Thoracic aorta (tissue), 2 donors: ENCODE results near the gene CHD1L. TPM values are rescaled to one million over a fixed set of nuclear protein-coding genes. Genes with fewer than 3 reads are reported as not detected.

Experiments
- ATAC-seq: fragments of 150-250 bp; one replicate; pipeline ENCODE4 v1.8.0; 2017; ENCODE audit warnings: low read depth; ENCODE audit not compliant: insufficient number of reproducible peaks, low FRiP score
- DNase-seq: peaks from one replicate; pipeline ENCODE4 v3.0.0-alpha.2; 2020; ENCODE audit warnings: low spot score
- H3K27ac ChIP-seq, 2 donors: fragments of 200-600 bp; sonication (generic); 1 replicate in 1 of 2; 2 replicates in 1 of 2; pipeline ENCODE4 v1.5.1; 2016; ENCODE audit warnings: mild to moderate bottlenecking in 2 of 2, moderate library complexity in 2 of 2
- H3K27me3 ChIP-seq: fragments of 200-600 bp; sonication (generic); replicated peaks from 2 replicates; pipeline ENCODE4 v1.6.0; 2016; ENCODE audit warnings: mild to moderate bottlenecking; ENCODE audit not compliant: insufficient read depth
- H3K36me3 ChIP-seq: fragments of 200-600 bp; sonication (generic); one replicate; pipeline ENCODE4 v1.5.1; 2016
- H3K4me1 ChIP-seq, 2 donors: fragments of 200-600 bp; sonication (generic); 1 replicate in 1 of 2; 2 replicates in 1 of 2; pipeline versions ENCODE4 v1.5.1 to v1.6.0; 2016; ENCODE audit warnings: low read depth in 2 of 2, mild to moderate bottlenecking in 1 of 2; ENCODE audit not compliant: control insufficient read depth in 1 of 2
- H3K4me3 ChIP-seq: fragments of 200-600 bp; sonication (generic); 2 replicates; pipeline ENCODE4 v1.5.1; 2016; ENCODE audit warnings: mild to moderate bottlenecking
- H3K9me3 ChIP-seq: fragments of 200-600 bp; sonication (generic); 2 replicates; pipeline ENCODE4 v1.5.1; 2016
- CTCF ChIP-seq: fragments of 200-600 bp; sonication (generic); IDR thresholded peaks from one replicate; pipeline ENCODE4 v1.5.1; 2019; ENCODE audit warnings: antibody characterized with exemption
- total RNA-seq, 2 donors: library from RNA; depleted of rRNA; stranded (reverse); fragments of >200 nt; gene quantifications; one replicate each; pipeline versions ENCODE4 v1.1.0 to v1.2.3, GENCODE V29; 2016

Gene CHD1L
- total RNA-seq, 2 donors from 2014 or later = 36.6 to 50.8 TPM

- no peak overlapping the region for H3K27ac ChIP-seq
- H3K36me3 ChIP-seq = peaks cover 3% of the 10 kb centered on the region
- no peak for TF ChIP-seq CTCF
- no peaks in the 10 kb centered on the region for H3K4me1 ChIP-seq
- H3K4me3 ChIP-seq = no peak overlapping the region
- H3K27me3 ChIP-seq = no peaks in the 10 kb centered on the region
- ATAC-seq (no peak), DNase-seq (no peak)
- no peaks in the 10 kb centered on the region for H3K9me3 ChIP-seq
Measured at GRCh38 chr1:147213271-147213670, 29.2 kb upstream of the CHD1L start.

GRCh38 chr1:147214325-147214724, 28.2 kb upstream of the CHD1L start:
- no peak for TF ChIP-seq CTCF

GRCh38 chr1:147214842-147215539, 27.5 kb upstream of the CHD1L start:
- no peak overlapping the region for H3K4me3 ChIP-seq
- H3K27ac ChIP-seq = no peak overlapping the region
- no peaks in the 10 kb centered on the region for H3K4me1 ChIP-seq
- no peak for TF ChIP-seq CTCF
- H3K36me3 ChIP-seq = peaks cover 3% of the 10 kb centered on the region
- DNase-seq (no peak), ATAC-seq (no peak)
- H3K9me3 ChIP-seq = no peaks in the 10 kb centered on the region
- no peaks in the 10 kb centered on the region for H3K27me3 ChIP-seq

More at GRCh38 chr1:147214325-147214724, 28.2 kb upstream of the CHD1L start:
- no peaks in the 10 kb centered on the region for H3K4me1 ChIP-seq
- H3K4me3 ChIP-seq = no peak overlapping the region
- H3K9me3 ChIP-seq = no peaks in the 10 kb centered on the region
- no peaks in the 10 kb centered on the region for H3K27me3 ChIP-seq
- peaks cover 3% of the 10 kb centered on the region for H3K36me3 ChIP-seq
- no peak for ATAC-seq
- no peak overlapping the region for H3K27ac ChIP-seq
- DNase-seq = no peak

GRCh38 chr1:147215540-147215916, 27.0 kb upstream of the CHD1L start:
- Histone ChIP-seq H3K27me3 (no peaks in the 10 kb centered on the region), H3K27ac (no peak overlapping the region), H3K4me1 (no peaks in the 10 kb centered on the region), H3K9me3 (no peaks in the 10 kb centered on the region), H3K36me3 (peaks cover 3% of the 10 kb centered on the region), H3K4me3 (no peak overlapping the region)
- ATAC-seq (no peak), DNase-seq (no peak)
- no peak for TF ChIP-seq CTCF

- DNase-seq (no peak), ATAC-seq (no peak)
- Histone ChIP-seq H3K4me1 (no peaks in the 10 kb centered on the region), H3K36me3 (peaks cover 3% of the 10 kb centered on the region), H3K27ac (no peak overlapping the region), H3K9me3 (no peaks in the 10 kb centered on the region), H3K4me3 (no peak overlapping the region), H3K27me3 (no peaks in the 10 kb centered on the region)
- TF ChIP-seq CTCF = no peak
Measured at GRCh38 chr1:147216124-147216523, 26.4 kb upstream of the CHD1L start.
